Measurements from ENCODE around the gene CCDC149.

CCDC149 gene

DNA sequence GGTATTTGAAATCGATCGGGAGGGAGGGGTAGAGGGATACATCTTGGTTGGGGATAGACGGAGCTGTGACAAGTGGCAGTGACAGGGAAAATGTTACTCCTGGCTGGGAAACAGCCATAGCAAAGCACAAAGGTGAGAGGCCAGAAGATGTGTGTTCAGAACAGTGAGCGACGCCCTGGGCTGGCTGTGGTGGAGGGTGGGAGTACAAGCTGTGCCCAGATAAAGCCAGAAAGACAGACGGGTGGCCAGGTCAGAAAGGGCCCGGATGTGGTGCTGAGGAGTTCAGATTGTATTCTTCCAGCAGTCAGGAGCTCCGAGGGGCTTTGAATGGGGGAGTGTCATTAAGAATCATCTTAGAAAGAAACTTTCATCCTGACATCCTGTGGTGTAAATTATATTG lies 27.9 kb downstream of the CCDC149 start:
- DNase-seq (ENCODE audit: low read depth, low spot score), result no peak
- no peak overlapping the region for H3K9ac ChIP-seq (ENCODE audit: insufficient read length)
- no peak overlapping the region for H3K4me3 ChIP-seq
- H3K36me3 ChIP-seq (ENCODE audit: insufficient read depth, low read length), result no peaks in the 10 kb centered on the region
- TF ChIP-seq FOXP2 (optimal IDR thresholded peaks at IDR 0.05; ENCODE audit: control extremely low read depth, extremely low read length, insufficient read depth) (no peak), EZH2 (IDR thresholded peaks at IDR 0.05) (no peak), POLR2AphosphoS5 (IDR thresholded peaks at IDR 0.05; ENCODE audit: borderline replicate concordance, low read depth, low read length) (no peak)
- no peaks in the 10 kb centered on the region for H3K9me3 ChIP-seq (ENCODE audit: low read depth, low read length)
- H3K27ac ChIP-seq, result no peak overlapping the region

DNA sequence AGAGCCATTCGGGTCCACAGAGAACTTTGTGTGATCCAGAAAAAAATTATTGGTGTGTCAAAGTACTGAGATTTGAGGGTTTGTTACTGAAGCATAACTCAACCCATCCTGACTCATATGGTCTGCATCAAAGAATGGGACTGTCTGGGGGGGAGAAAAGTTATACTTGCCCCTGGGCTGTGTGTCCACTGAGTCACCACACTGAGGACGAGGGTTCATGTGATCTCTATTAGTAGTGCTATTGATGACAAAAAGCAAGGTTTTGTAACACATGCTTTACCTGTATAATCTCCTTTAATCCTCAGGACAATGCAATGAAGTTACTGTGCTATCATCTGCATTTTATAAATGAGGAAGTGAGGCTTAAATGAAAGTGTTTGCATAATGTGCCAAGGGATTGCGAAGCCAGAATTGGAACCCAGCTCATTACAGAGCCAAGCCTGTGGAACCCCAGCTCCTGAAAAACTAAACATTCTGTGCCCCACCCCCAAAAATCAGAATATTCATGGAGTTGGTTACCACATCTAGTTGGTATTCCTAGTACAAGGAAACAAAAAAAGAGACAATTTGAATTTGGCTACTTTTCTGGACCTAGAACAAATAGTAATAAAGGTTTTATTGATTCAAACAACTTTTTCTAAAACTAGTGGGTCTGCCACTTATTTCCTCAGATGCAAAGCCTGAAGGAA lies 31.2 kb downstream of the CCDC149 start:
- Histone ChIP-seq H3K9ac (ENCODE audit: insufficient read length) (no peak overlapping the region), H3K36me3 (ENCODE audit: insufficient read depth, low read length) (no peaks in the 10 kb centered on the region), H3K4me3 (no peak overlapping the region), H3K27ac (no peak overlapping the region), H3K9me3 (ENCODE audit: low read depth, low read length) (no peaks in the 10 kb centered on the region)
- DNase-seq (ENCODE audit: low read depth, low spot score), result no peak
- TF ChIP-seq FOXP2 (optimal IDR thresholded peaks at IDR 0.05; ENCODE audit: control extremely low read depth, extremely low read length, insufficient read depth) (no peak), EZH2 (IDR thresholded peaks at IDR 0.05) (no peak), POLR2AphosphoS5 (IDR thresholded peaks at IDR 0.05; ENCODE audit: borderline replicate concordance, low read depth, low read length) (no peak)

- TF ChIP-seq POLR2AphosphoS5 (IDR thresholded peaks at IDR 0.05; ENCODE audit: borderline replicate concordance, low read depth, low read length), result no peak
- Histone ChIP-seq H3K36me3 (ENCODE audit: insufficient read depth, low read length) (no peaks in the 10 kb centered on the region), H3K27ac (no peak overlapping the region), H3K9ac (ENCODE audit: insufficient read length) (no peak overlapping the region), H3K4me3 (no peak overlapping the region), H3K9me3 (ENCODE audit: low read depth, low read length) (no peaks in the 10 kb centered on the region)
- no peak for DNase-seq (ENCODE audit: low read depth, low spot score)
These were observed 32.7 kb downstream of the CCDC149 start for GRCh38 chr4:24880186-24880585.

DNA sequence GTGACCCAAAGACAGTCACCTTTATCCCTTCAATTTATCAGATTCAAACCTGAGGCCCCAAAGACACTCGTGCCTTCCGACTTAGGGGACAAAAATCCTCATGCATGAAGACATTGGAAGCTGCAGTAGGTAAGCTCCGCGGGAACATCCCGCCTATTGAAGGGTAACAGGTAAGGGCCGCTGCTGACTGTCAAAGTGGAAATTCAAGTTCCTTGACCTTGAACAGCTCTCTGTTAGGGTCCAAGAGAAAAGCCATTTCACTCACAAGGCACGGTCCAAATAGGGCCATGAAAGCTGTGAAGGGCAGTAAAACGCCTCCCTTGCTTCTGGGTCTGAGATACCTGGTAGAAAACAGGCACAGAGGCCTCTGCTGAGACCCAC lies 34.2 kb downstream of the CCDC149 start:
- H3K9ac ChIP-seq (ENCODE audit: insufficient read length), result no peak overlapping the region
- H3K4me3 ChIP-seq, result no peak overlapping the region
- TF ChIP-seq FOXP2 (optimal IDR thresholded peaks at IDR 0.05; ENCODE audit: control extremely low read depth, extremely low read length, insufficient read depth) (no peak), EZH2 (IDR thresholded peaks at IDR 0.05) (no peak), POLR2AphosphoS5 (IDR thresholded peaks at IDR 0.05; ENCODE audit: borderline replicate concordance, low read depth, low read length) (no peak)
- DNase-seq (ENCODE audit: low read depth, low spot score), result no peak
- no peaks in the 10 kb centered on the region for H3K9me3 ChIP-seq (ENCODE audit: low read depth, low read length)
- H3K36me3 ChIP-seq (ENCODE audit: insufficient read depth, low read length), result no peaks in the 10 kb centered on the region
- H3K27ac ChIP-seq, result no peak overlapping the region

GRCh38 chr4:24877868-24878635 lies 34.8 kb downstream of the CCDC149 start:
- Histone ChIP-seq H3K9me3 (ENCODE audit: low read depth, low read length) (no peaks in the 10 kb centered on the region), H3K9ac (ENCODE audit: insufficient read length) (no peak overlapping the region), H3K27ac (no peak overlapping the region), H3K4me3 (no peak overlapping the region), H3K36me3 (ENCODE audit: insufficient read depth, low read length) (no peaks in the 10 kb centered on the region)
- DNase-seq (ENCODE audit: low read depth, low spot score), result no peak
- no peak for TF ChIP-seq EZH2 (IDR thresholded peaks at IDR 0.05)
- no peak for TF ChIP-seq POLR2AphosphoS5 (IDR thresholded peaks at IDR 0.05; ENCODE audit: borderline replicate concordance, low read depth, low read length)
- TF ChIP-seq FOXP2 (optimal IDR thresholded peaks at IDR 0.05; ENCODE audit: control extremely low read depth, extremely low read length, insufficient read depth), result no peak

GRCh38 chr4:24876431-24876830 lies 36.4 kb downstream of the CCDC149 start:
- H3K4me3 ChIP-seq, result no peak overlapping the region

GRCh38 chr4:24872720-24873119 lies 40.1 kb downstream of the CCDC149 start:
- no peak overlapping the region for H3K9ac ChIP-seq (ENCODE audit: insufficient read length)
- H3K4me3 ChIP-seq, result no peak overlapping the region
- H3K9me3 ChIP-seq (ENCODE audit: low read depth, low read length), result no peaks in the 10 kb centered on the region
- no peak for TF ChIP-seq EZH2 (IDR thresholded peaks at IDR 0.05)
- TF ChIP-seq POLR2AphosphoS5 (IDR thresholded peaks at IDR 0.05; ENCODE audit: borderline replicate concordance, low read depth, low read length), result no peak
- no peak for TF ChIP-seq FOXP2 (optimal IDR thresholded peaks at IDR 0.05; ENCODE audit: control extremely low read depth, extremely low read length, insufficient read depth)
- no peak overlapping the region for H3K27ac ChIP-seq
- no peak for DNase-seq (ENCODE audit: low read depth, low spot score)
- H3K36me3 ChIP-seq (ENCODE audit: insufficient read depth, low read length), result no peaks in the 10 kb centered on the region

More at GRCh38 chr4:24876431-24876830, 36.4 kb downstream of the CCDC149 start:
- no peak for TF ChIP-seq EZH2 (IDR thresholded peaks at IDR 0.05)
- TF ChIP-seq FOXP2 (optimal IDR thresholded peaks at IDR 0.05; ENCODE audit: control extremely low read depth, extremely low read length, insufficient read depth), result no peak
- no peak for TF ChIP-seq POLR2AphosphoS5 (IDR thresholded peaks at IDR 0.05; ENCODE audit: borderline replicate concordance, low read depth, low read length)
- Histone ChIP-seq H3K9me3 (ENCODE audit: low read depth, low read length) (no peaks in the 10 kb centered on the region), H3K27ac (no peak overlapping the region), H3K36me3 (ENCODE audit: insufficient read depth, low read length) (no peaks in the 10 kb centered on the region), H3K9ac (ENCODE audit: insufficient read length) (no peak overlapping the region)
- no peak for DNase-seq (ENCODE audit: low read depth, low spot score)

DNA sequence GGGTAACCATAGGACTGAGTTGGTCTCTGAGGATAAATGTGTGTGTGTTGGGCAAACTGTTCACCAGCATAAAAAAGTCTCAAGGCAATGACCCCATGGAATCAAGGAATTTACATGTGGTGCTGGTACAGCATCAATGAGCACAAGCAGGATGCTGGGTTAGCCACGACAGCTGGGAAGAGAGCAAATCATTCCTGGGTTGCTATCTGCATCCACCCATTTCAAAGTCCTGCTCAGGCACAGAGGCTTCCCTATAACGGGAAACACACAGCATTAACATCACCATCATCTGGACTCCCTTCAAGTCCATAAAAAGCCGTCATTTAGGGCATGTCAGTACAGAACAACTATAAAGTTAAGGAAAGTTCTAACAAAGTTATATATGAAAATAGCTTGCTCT lies 41.6 kb downstream of the CCDC149 start:
- no peak for DNase-seq (ENCODE audit: low read depth, low spot score)
- no peak overlapping the region for H3K27ac ChIP-seq
- H3K9me3 ChIP-seq (ENCODE audit: low read depth, low read length), result no peaks in the 10 kb centered on the region
- H3K4me3 ChIP-seq, result no peak overlapping the region
- H3K36me3 ChIP-seq (ENCODE audit: insufficient read depth, low read length), result no peaks in the 10 kb centered on the region
- TF ChIP-seq EZH2 (IDR thresholded peaks at IDR 0.05) (no peak), FOXP2 (optimal IDR thresholded peaks at IDR 0.05; ENCODE audit: control extremely low read depth, extremely low read length, insufficient read depth) (no peak), POLR2AphosphoS5 (IDR thresholded peaks at IDR 0.05; ENCODE audit: borderline replicate concordance, low read depth, low read length) (no peak)
- no peak overlapping the region for H3K9ac ChIP-seq (ENCODE audit: insufficient read length)

All from SK-N-MC (cell line).